Activated CD4-positive, CD25-positive, alpha-beta regulatory T cell (primary cell): ENCODE measurements around the gene BLM.

Source experiments
- DNase-seq, 4 experiments: peaks; one replicate each; lab custom pipeline; 2025; lab: John Stamatoyannopoulos, UW

Gene BLM

GRCh38 chr15:90851114-90851513 lies 134.0 kb downstream of the BLM start:
- no peak for DNase-seq

GRCh38 chr15:90851940-90852339 lies 134.8 kb downstream of the BLM start:
- no peak for DNase-seq

GRCh38 chr15:90855139-90855538 lies 138.0 kb downstream of the BLM start:
- DNase-seq, result no peak

- DNase-seq, result no peak
Observed at GRCh38 chr15:90857337-90857736, 140.2 kb downstream of the BLM start.

GRCh38 chr15:90857883-90858443 lies 140.8 kb downstream of the BLM start:
- no peak for DNase-seq

GRCh38 chr15:90859234-90860131 lies 142.3 kb downstream of the BLM start:
- no peak for DNase-seq

- DNase-seq, result no peak
Observed at GRCh38 chr15:90860450-90860849, 143.3 kb downstream of the BLM start.

- DNase-seq, result no peak
Observed at GRCh38 chr15:90860942-90861675, 144.0 kb downstream of the BLM start.

- DNase-seq, result no peak
Observed at GRCh38 chr15:90862487-90862886, 145.3 kb downstream of the BLM start.

GRCh38 chr15:90862964-90863778 lies 146.0 kb downstream of the BLM start:
- no peak for DNase-seq

GRCh38 chr15:90863987-90864386 lies 146.8 kb downstream of the BLM start:
- DNase-seq, result no peak

- no peak for DNase-seq
Observed at GRCh38 chr15:90864507-90864906, 147.4 kb downstream of the BLM start.

- no peak for DNase-seq
Observed at GRCh38 chr15:90865702-90866101, 148.6 kb downstream of the BLM start.
